Kidney epithelial cell (primary cell): ENCODE results near the gene SEL1L2. TPM values are rescaled to one million over a fixed set of nuclear protein-coding genes. Genes with fewer than 3 reads are reported as not detected.

ENCODE experiments used
- DNase-seq: peaks from one replicate; pipeline ENCODE4 v3.0.0-alpha.2; 2010; ENCODE audit warnings: low read depth
- H3K27me3 ChIP-seq: 2 replicates; pipeline ENCODE4 v1.6.0; 2011; ENCODE audit warnings: low read length; ENCODE audit not compliant: control insufficient read depth, insufficient read depth
- H3K36me3 ChIP-seq: 2 replicates; pipeline ENCODE4 v1.5.1; 2011; ENCODE audit warnings: low read length; ENCODE audit not compliant: control insufficient read depth, insufficient read depth
- H3K4me3 ChIP-seq: 2 replicates; pipeline ENCODE4 v1.5.1; 2011; ENCODE audit warnings: low read depth, mild to moderate bottlenecking, control low read depth, low read length
- CTCF ChIP-seq: IDR thresholded peaks from 2 replicates; pipeline ENCODE4 v1.5.1; 2011; ENCODE audit warnings: mild to moderate bottlenecking, moderate library complexity, low read length, control low read depth, inconsistent platforms; ENCODE audit not compliant: insufficient read depth, poor library complexity, severe bottlenecking
- total RNA-seq: library from RNA; depleted of rRNA; stranded (reverse); fragments of >200 nt; gene quantifications from 2 replicates; pipeline ENCODE4 v1.2.3, GENCODE V29; 2015

The SEL1L2 gene
- total RNA-seq, 1 donor from 2014 or later = not detected

- Histone ChIP-seq H3K36me3 (no peaks in the 10 kb centered on the region), H3K27me3 (no peaks in the 10 kb centered on the region), H3K4me3 (no peak overlapping the region)
- no peak for DNase-seq
- no peak for TF ChIP-seq CTCF
These were observed 897 bp upstream of the SEL1L2 start for GRCh38 chr20:13991311-13991710.

GRCh38 chr20:13984211-13984610, 6.2 kb downstream of the SEL1L2 start:
- Histone ChIP-seq H3K36me3 (no peaks in the 10 kb centered on the region), H3K27me3 (no peaks in the 10 kb centered on the region), H3K4me3 (no peak overlapping the region)
- DNase-seq = no peak
- TF ChIP-seq CTCF = no peak

DNA sequence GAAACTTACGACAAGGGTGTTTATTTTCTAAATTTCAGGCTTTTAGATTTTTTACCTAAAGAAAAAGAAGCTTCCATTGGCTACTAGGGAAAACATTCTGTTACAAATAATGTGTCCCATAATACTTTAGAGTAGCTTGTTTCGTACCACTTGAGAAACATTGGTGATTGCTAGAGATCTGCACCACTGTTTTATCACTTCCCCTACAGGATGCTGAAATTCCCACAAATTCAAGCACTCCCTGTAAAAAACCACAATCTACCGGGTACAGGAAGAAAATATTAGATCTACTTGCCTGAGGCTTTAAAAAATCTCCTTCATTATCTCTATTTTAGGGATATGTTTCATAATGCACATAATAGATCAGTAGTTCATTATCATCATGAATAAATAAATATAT, 29.9 kb downstream of the SEL1L2 start:
- no peak overlapping the region for H3K4me3 ChIP-seq
- no peak for DNase-seq
- no peak for TF ChIP-seq CTCF

GRCh38 chr20:13960119-13960518, 30.3 kb downstream of the SEL1L2 start:
- Histone ChIP-seq H3K4me3 (no peak overlapping the region), H3K27me3 (no peaks in the 10 kb centered on the region), H3K36me3 (no peaks in the 10 kb centered on the region)
- DNase-seq = no peak
- no peak for TF ChIP-seq CTCF

More for the DNA sequence above, 29.9 kb downstream of the SEL1L2 start:
- Histone ChIP-seq H3K27me3 (no peaks in the 10 kb centered on the region), H3K36me3 (no peaks in the 10 kb centered on the region)

GRCh38 chr20:13953227-13953626, 37.2 kb downstream of the SEL1L2 start:
- Histone ChIP-seq H3K36me3 (no peaks in the 10 kb centered on the region), H3K27me3 (no peaks in the 10 kb centered on the region), H3K4me3 (no peak overlapping the region)
- DNase-seq = no peak
- no peak for TF ChIP-seq CTCF

- TF ChIP-seq CTCF = no peak
- no peak for DNase-seq
- no peaks in the 10 kb centered on the region for H3K36me3 ChIP-seq
- H3K4me3 ChIP-seq = no peak overlapping the region
- H3K27me3 ChIP-seq = no peaks in the 10 kb centered on the region
These were observed 42.7 kb downstream of the SEL1L2 start for GRCh38 chr20:13947719-13948118.
